GM23248 (cell line): ENCODE results near the gene FPGT.
"Not testable (repeated sequence)": the region's sequence is repeated elsewhere in the genome, so short reads cannot be mapped to it uniquely, and the experiment has no call there.

Source experiments
- EZH2 ChIP-seq: fragments of 200-600 bp; sonication (generic); IDR thresholded peaks from 2 replicates; pipeline ENCODE4 v1.6.1; 2018; ENCODE audit warnings: antibody characterized with exemption, mild to moderate bottlenecking; ENCODE audit not compliant: insufficient read depth, poor library complexity, severe bottlenecking
- EZH2phosphoT487 ChIP-seq: fragments of 200-600 bp; sonication (generic); IDR thresholded peaks from 2 replicates; pipeline ENCODE4 v1.6.1; 2018; ENCODE audit warnings: antibody characterized with exemption, moderate library complexity, mild to moderate bottlenecking, low read depth; ENCODE audit not compliant: insufficient read depth

- TF ChIP-seq EZH2phosphoT487, EZH2: not testable (repeated sequence)
Measured at GRCh38 chr1:74174423-74174822, 23.6 kb upstream of the FPGT start.
